ENCODE data around the gene SLK.

SLK gene

GRCh38 chr10:103969857-103970627, 3.1 kb downstream of the SLK start:
- no peak for TF ChIP-seq CTCF (IDR thresholded peaks at IDR 0.05)
- TF ChIP-seq ZFX (IDR thresholded peaks at IDR 0.05; ENCODE audit: borderline replicate concordance) = no peak
- H3K27ac ChIP-seq = no peak overlapping the region

DNA sequence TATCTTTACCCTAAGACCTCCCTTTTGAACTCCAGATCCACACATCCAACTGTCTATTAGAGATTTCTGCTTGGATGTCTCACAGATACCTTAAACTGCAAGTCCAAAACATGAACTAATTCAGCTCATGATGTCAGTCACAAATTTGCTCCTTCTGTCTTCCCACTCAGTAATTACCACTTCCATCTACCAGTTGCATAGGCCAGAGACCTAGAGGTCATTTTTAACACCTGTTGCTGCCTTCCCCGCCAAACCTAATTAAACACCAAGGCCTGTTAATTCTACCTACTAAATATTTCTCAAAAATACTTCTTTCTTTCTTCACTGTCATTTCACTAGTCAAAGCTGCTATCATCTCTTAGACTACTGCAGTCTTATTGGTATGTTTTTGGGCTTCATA, 8.2 kb downstream of the SLK start:
- TF ChIP-seq ZFX (IDR thresholded peaks at IDR 0.05; ENCODE audit: borderline replicate concordance) (no peak), CTCF (IDR thresholded peaks at IDR 0.05) (no peak)
- H3K27ac ChIP-seq = no peak overlapping the region

GRCh38 chr10:103977204-103977603, 10.3 kb downstream of the SLK start:
- no peak overlapping the region for H3K27ac ChIP-seq
- TF ChIP-seq CTCF (IDR thresholded peaks at IDR 0.05) (no peak), ZFX (IDR thresholded peaks at IDR 0.05; ENCODE audit: borderline replicate concordance) (no peak)

GRCh38 chr10:103979530-103979929, 12.6 kb downstream of the SLK start:
- TF ChIP-seq CTCF (IDR thresholded peaks at IDR 0.05) (no peak), ZFX (IDR thresholded peaks at IDR 0.05; ENCODE audit: borderline replicate concordance) (no peak)
- no peak overlapping the region for H3K27ac ChIP-seq

- no peak overlapping the region for H3K27ac ChIP-seq
- no peak for TF ChIP-seq CTCF (IDR thresholded peaks at IDR 0.05)
- TF ChIP-seq ZFX (IDR thresholded peaks at IDR 0.05; ENCODE audit: borderline replicate concordance) = no peak
Measured at GRCh38 chr10:103980288-103980906, 13.5 kb downstream of the SLK start.

DNA sequence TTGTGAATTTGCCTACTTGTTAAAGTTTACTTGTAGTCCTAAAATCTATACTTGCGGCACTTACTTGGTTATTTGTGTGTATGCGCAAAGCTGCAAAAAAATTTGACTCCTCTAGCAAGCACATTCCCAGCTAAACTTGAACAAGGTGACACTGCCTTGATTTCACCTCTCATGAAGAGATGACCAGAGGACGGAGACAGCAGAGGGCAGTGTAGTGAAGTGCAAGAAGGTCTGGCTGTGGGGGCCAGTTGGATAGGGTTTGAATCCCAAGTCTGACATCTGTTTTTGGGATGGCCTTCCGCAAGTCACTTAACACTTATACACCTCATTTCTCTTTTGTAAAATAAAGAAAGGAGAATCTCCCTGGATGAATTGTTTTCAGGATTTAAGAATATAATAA, 15.7 kb downstream of the SLK start:
- no peak overlapping the region for H3K27ac ChIP-seq
- TF ChIP-seq CTCF (IDR thresholded peaks at IDR 0.05) (peak; percentile 60), ZFX (IDR thresholded peaks at IDR 0.05; ENCODE audit: borderline replicate concordance) (no peak)

- TF ChIP-seq CTCF (IDR thresholded peaks at IDR 0.05) (no peak), ZFX (IDR thresholded peaks at IDR 0.05; ENCODE audit: borderline replicate concordance) (no peak)
- no peak overlapping the region for H3K27ac ChIP-seq
Measured at GRCh38 chr10:103983367-103983911, 16.5 kb downstream of the SLK start.

Data from 22Rv1 (cell line).